SH-SY5Y (cell line): ENCODE data around the gene SNTG2.

Experiments used
- GATA2 ChIP-seq: IDR thresholded peaks from 2 replicates; pipeline ENCODE4 v1.6.1; 2011; ENCODE audit warnings: mild to moderate bottlenecking, low read depth, low read length
- GATA3 ChIP-seq: IDR thresholded peaks from 2 replicates; pipeline ENCODE4 v1.6.1; 2011; ENCODE audit warnings: low read depth, mild to moderate bottlenecking, low read length, moderate library complexity

- TF ChIP-seq GATA3, result no peak
- TF ChIP-seq GATA2, result no peak
Measured at GRCh38 chr2:1223791-1224190, 273.1 kb downstream of the SNTG2 start.
